ENCODE measurements around the gene CYB561A3. TPM values are rescaled to one million over a fixed set of nuclear protein-coding genes. Genes with fewer than 3 reads are reported as not detected.

CYB561A3 gene
- total and polyA plus RNA-seq, 3 experiments from 2014 or later: 53.0 to 62.1 (median 53.7) TPM

DNA sequence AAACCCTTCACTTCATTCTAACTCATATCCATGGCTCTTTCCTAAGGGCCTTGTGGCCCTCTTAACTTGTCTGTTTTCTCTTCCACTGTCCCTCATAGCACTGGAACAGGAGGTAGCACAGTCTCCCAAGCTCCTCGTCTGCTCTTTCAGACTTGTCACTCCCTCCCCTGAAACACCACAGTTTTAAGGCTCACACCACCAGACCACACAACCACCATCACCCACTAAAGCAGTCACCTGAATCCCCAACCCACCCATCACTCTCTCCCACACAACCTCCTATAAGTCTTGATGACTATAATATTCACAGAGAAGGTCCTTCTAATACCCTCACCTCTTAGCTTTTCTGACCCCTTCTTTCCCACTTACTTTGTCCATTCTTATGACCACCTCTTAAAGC is 55.5 kb downstream of the CYB561A3 start:
- POLR2A ChIA-PET: interaction anchor here (0.5 kb wide), 1 partner anchor 18 kb away, joined by 6 read pairs; no protein-coding TSS in a partner anchor
- no peaks in the 10 kb centered on the region for H3K4me1 Mint-ChIP-seq
- H3K9me3 Mint-ChIP-seq: no peaks in the 10 kb centered on the region
- peaks cover 7 to 42% (median 26%) of the 10 kb centered on the region in 3 donors for H3K36me3 Mint-ChIP-seq
- Histone ChIP-seq H3K4me3 (ENCODE audit: low read length) (no peak overlapping the region), H3K4me1 (ENCODE audit: insufficient read depth, low read length) (no peaks in the 10 kb centered on the region), H3K27me3 (ENCODE audit: insufficient read depth, low read length, poor library complexity, severe bottlenecking) (no peaks in the 10 kb centered on the region), H3K27ac (ENCODE audit: low read depth, low read length) (no peak overlapping the region), H3K36me3 (ENCODE audit: insufficient read depth, low read length) (peaks cover 71% of the 10 kb centered on the region), H3K9me3 (ENCODE audit: low read length) (no peaks in the 10 kb centered on the region)
- H3K27ac Mint-ChIP-seq: no peak overlapping the region
- DNase-seq: no peak
- CTCF ChIA-PET: interaction anchor here (1.8 kb wide), 1 partner anchor 79 kb away, joined by 7 read pairs; no protein-coding TSS in a partner anchor
- no peak overlapping the region for H3K4me3 Mint-ChIP-seq
- H3K27me3 Mint-ChIP-seq: no peaks in the 10 kb centered on the region

DNA sequence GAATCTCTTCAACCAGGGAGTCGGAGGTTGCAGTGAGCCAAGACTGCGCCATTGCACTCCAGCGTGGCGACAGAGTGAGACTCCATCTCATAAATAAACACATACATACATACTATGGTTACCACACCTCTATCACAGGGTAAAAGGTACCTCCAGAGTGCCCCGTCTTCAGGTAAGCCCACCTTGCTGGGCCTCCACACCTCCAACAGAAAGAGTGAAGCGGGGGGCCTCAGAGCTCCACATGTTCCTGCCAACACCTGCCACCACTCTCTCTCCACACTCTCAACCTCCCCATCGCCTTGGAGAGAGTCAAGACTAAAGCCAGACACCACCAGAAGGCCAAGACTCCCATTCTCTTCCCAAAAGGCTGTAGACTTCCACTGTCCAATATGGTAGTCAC is 56.3 kb downstream of the CYB561A3 start:
- H3K4me3 Mint-ChIP-seq: no peak overlapping the region
- DNase-seq: no peak
- H3K4me1 ChIP-seq (ENCODE audit: insufficient read depth, low read length): no peaks in the 10 kb centered on the region
- ChIA-PET CTCF (no interaction called here), POLR2A (interaction anchor here (0.6 kb wide), 1 partner anchor 12 kb away, joined by 5 read pairs; no protein-coding TSS in a partner anchor)
- H3K4me1 Mint-ChIP-seq: peaks cover 0 to 5% (median 0%) of the 10 kb centered on the region in 3 donors
- H3K4me3 ChIP-seq (ENCODE audit: low read length): no peak overlapping the region
- no peaks in the 10 kb centered on the region for H3K9me3 ChIP-seq (ENCODE audit: low read length)
- H3K27ac ChIP-seq (ENCODE audit: low read depth, low read length): no peak overlapping the region
- H3K27me3 Mint-ChIP-seq: no peaks in the 10 kb centered on the region
- no peaks in the 10 kb centered on the region for H3K9me3 Mint-ChIP-seq
- H3K36me3 ChIP-seq (ENCODE audit: insufficient read depth, low read length): peaks cover 72% of the 10 kb centered on the region
- peaks cover 7 to 50% (median 29%) of the 10 kb centered on the region in 3 donors for H3K36me3 Mint-ChIP-seq
- no peak overlapping the region for H3K27ac Mint-ChIP-seq
- no peaks in the 10 kb centered on the region for H3K27me3 ChIP-seq (ENCODE audit: insufficient read depth, low read length, poor library complexity, severe bottlenecking)

DNA sequence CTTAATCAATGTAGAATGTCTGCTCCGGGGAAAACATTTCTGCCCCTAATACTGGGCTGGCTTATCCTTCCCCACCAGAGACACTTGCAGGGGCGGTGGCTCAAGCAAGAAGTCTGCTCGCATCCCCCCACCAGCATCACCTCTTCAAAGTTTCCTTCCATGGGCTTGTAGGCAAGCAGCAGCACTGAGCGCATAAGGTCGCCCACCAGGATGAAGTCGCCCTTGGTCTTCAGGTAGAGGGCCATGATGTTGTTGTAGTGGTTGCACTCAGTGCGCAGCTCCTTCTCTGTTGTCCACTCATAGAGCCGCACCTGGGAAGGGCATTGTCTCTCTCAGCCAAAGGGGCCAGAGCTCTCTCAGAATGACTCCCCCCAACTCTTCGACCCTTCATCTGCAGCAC is 58.0 kb downstream of the CYB561A3 start:
- peaks cover 5 to 21% (median 11%) of the 10 kb centered on the region in 3 donors for H3K4me1 Mint-ChIP-seq

DNA sequence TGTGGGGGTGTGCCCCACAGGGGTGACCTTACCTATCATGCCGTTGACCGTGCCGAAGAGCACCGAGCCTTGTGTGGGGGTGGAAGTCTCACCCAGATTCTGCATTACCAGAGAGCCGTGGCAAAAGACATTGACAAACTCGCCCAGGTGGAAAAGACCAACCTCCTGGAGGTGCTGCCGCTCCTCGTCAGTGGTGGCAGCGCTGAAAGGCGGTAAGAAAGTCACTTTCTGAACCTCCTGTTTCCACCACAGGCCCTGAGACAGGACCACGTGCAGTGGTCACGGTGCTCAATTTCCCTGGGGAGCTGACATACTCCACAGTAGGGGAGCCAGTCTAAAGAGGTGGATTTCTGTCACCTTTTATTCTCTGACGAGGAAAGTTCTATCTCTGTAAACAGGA is 59.1 kb downstream of the CYB561A3 start:
- no peaks in the 10 kb centered on the region for H3K27me3 Mint-ChIP-seq
- peaks cover 14 to 32% (median 23%) of the 10 kb centered on the region in 3 donors for H3K4me1 Mint-ChIP-seq
- H3K27ac Mint-ChIP-seq: no peak overlapping the region
- H3K4me3 Mint-ChIP-seq: no peak overlapping the region
- peaks cover 51% of the 10 kb centered on the region for H3K36me3 ChIP-seq (ENCODE audit: insufficient read depth, low read length)
- no peaks in the 10 kb centered on the region for H3K9me3 ChIP-seq (ENCODE audit: low read length)
- H3K27me3 ChIP-seq (ENCODE audit: insufficient read depth, low read length, poor library complexity, severe bottlenecking): no peaks in the 10 kb centered on the region
- ChIA-PET CTCF (no interaction called here), POLR2A (no interaction called here)
- H3K4me3 ChIP-seq (ENCODE audit: low read length): no peak overlapping the region
- H3K4me1 ChIP-seq (ENCODE audit: insufficient read depth, low read length): peaks cover 7% of the 10 kb centered on the region
- peaks cover 9 to 73% (median 28%) of the 10 kb centered on the region in 3 donors for H3K36me3 Mint-ChIP-seq
- H3K27ac ChIP-seq (ENCODE audit: low read depth, low read length): no peak overlapping the region
- H3K9me3 Mint-ChIP-seq: no peaks in the 10 kb centered on the region
- no peak for DNase-seq

More for the DNA sequence above, 58.0 kb downstream of the CYB561A3 start:
- Mint-ChIP-seq H3K27ac (no peak overlapping the region), H3K27me3 (no peaks in the 10 kb centered on the region), H3K9me3 (no peaks in the 10 kb centered on the region), H3K36me3 (peaks cover 7 to 65% (median 28%) of the 10 kb centered on the region in 3 donors), H3K4me3 (no peak overlapping the region)
- H3K4me1 ChIP-seq (ENCODE audit: insufficient read depth, low read length): peaks cover 2% of the 10 kb centered on the region
- H3K27ac ChIP-seq (ENCODE audit: low read depth, low read length): no peak overlapping the region
- no peak overlapping the region for H3K4me3 ChIP-seq (ENCODE audit: low read length)
- H3K36me3 ChIP-seq (ENCODE audit: insufficient read depth, low read length): peaks cover 63% of the 10 kb centered on the region
- ChIA-PET CTCF (no interaction called here), POLR2A (no interaction called here)
- DNase-seq: no peak
- no peaks in the 10 kb centered on the region for H3K9me3 ChIP-seq (ENCODE audit: low read length)
- H3K27me3 ChIP-seq (ENCODE audit: insufficient read depth, low read length, poor library complexity, severe bottlenecking): no peaks in the 10 kb centered on the region

Other genes starting within 250 kb of the CYB561A3 start
- gene VPS37C, start 200.5 kb downstream of the CYB561A3 start, total RNA-seq: 10 to 100 TPM in 1 of 2 experiments, 1 to 10 TPM in 1; 8.4 to 10.3 TPM
- gene VPS37C, start 200.5 kb downstream of the CYB561A3 start, polyA plus RNA-seq: 1.3 TPM
- gene PGA3, start 158.4 kb downstream of the CYB561A3 start, total RNA-seq: not detected
- gene PGA3, start 158.4 kb downstream of the CYB561A3 start, polyA plus RNA-seq: not detected
- not detected for gene PGA4, start 139.5 kb downstream of the CYB561A3 start, total RNA-seq
- gene PGA4, start 139.5 kb downstream of the CYB561A3 start, polyA plus RNA-seq: not detected
- gene PGA5, start 120.7 kb downstream of the CYB561A3 start, total RNA-seq: not detected
- gene PGA5, start 120.7 kb downstream of the CYB561A3 start, polyA plus RNA-seq: not detected
- gene VWCE, start 66.6 kb downstream of the CYB561A3 start, total RNA-seq: 10 to 100 TPM; 11.3 to 12.4 TPM
- gene VWCE, start 66.6 kb downstream of the CYB561A3 start, polyA plus RNA-seq: not detected
- 100 to 1,000 TPM; 302 to 307 TPM for gene DDB1, start 28.8 kb downstream of the CYB561A3 start, total RNA-seq
- gene DDB1, start 28.8 kb downstream of the CYB561A3 start, polyA plus RNA-seq: 120 TPM
- gene TKFC, start 28.7 kb downstream of the CYB561A3 start, total RNA-seq: 10 to 100 TPM; 66.8 to 72.4 TPM
- 31.8 TPM for gene TKFC, start 28.7 kb downstream of the CYB561A3 start, polyA plus RNA-seq
- gene TMEM138, start 492 bp upstream of the CYB561A3 start, total RNA-seq: 10 to 100 TPM; 74.4 to 75.1 TPM
- gene TMEM138, start 492 bp upstream of the CYB561A3 start, polyA plus RNA-seq: 54.3 TPM
- gene TMEM216, start 30.7 kb upstream of the CYB561A3 start, total RNA-seq: 10 to 100 TPM; 16.8 to 17.5 TPM
- 53.2 TPM for gene TMEM216, start 30.7 kb upstream of the CYB561A3 start, polyA plus RNA-seq
- gene CPSF7, start 68.1 kb upstream of the CYB561A3 start, total RNA-seq: 100 to 1,000 TPM; 128 to 140 TPM
- 32.9 TPM for gene CPSF7, start 68.1 kb upstream of the CYB561A3 start, polyA plus RNA-seq
- 10 to 100 TPM; 48.8 to 49.2 TPM for gene SDHAF2, start 68.2 kb upstream of the CYB561A3 start, total RNA-seq
- gene SDHAF2, start 68.2 kb upstream of the CYB561A3 start, polyA plus RNA-seq: 101 TPM
- not detected for gene LRRC10B, start 146.9 kb upstream of the CYB561A3 start, total RNA-seq
- not detected for gene LRRC10B, start 146.9 kb upstream of the CYB561A3 start, polyA plus RNA-seq
- not detected for gene SYT7, start 219.2 kb upstream of the CYB561A3 start, total RNA-seq
- not detected for gene SYT7, start 219.2 kb upstream of the CYB561A3 start, polyA plus RNA-seq